Measurements from ENCODE around the gene FYB1. TPM values are rescaled to one million over a fixed set of nuclear protein-coding genes. Genes with fewer than 3 reads are reported as not detected.

FYB1 gene
- total RNA-seq, 1 experiment from 2014 or later: 0.42 TPM

- Histone ChIP-seq H3K4me2 (ENCODE audit: low read length) (no peak overlapping the region), H3K27ac (ENCODE audit: low read depth, low read length) (no peak overlapping the region), H2AFZ (ENCODE audit: low read depth, low read length, poor library complexity, severe bottlenecking) (no peak overlapping the region), H3K79me2 (ENCODE audit: insufficient read depth, low read length) (no peaks in the 10 kb centered on the region), H4K20me1 (ENCODE audit: insufficient read depth) (no peaks in the 10 kb centered on the region), H3K9ac (ENCODE audit: low read length) (no peak overlapping the region), H3K9me2 (ENCODE audit: insufficient read depth) (no peaks in the 10 kb centered on the region), H3K27me3 (ENCODE audit: insufficient read depth, low read length) (no peaks in the 10 kb centered on the region), H3K4me3 (replicated peaks in 1 of 2; ENCODE audit: low read depth in 1 of 2, low read length in 2 of 2) (no peak overlapping the region), H3K9me3 (ENCODE audit: control insufficient read depth in 1 of 2, insufficient read depth in 1 of 2, low read depth in 1 of 2, low read length in 2 of 2) (no peaks in the 10 kb centered on the region), H3K36me3 (ENCODE audit: control insufficient read depth in 1 of 2, insufficient read depth in 2 of 2, low read length in 2 of 2) (no peaks in the 10 kb centered on the region), H3K4me1 (ENCODE audit: control insufficient read depth in 1 of 2, insufficient read depth in 2 of 2, low read length in 2 of 2) (peaks cover 0 to 6% of the 10 kb centered on the region in 2 experiments; a peak in 1 of 4 replicates)
- ChIA-PET RAD21 (ENCODE audit: low non-redundant PET in 1 of 2, low total read pairs in 2 of 2, uncharacterized antibody in 2 of 2, unreplicated experiment in 2 of 2) (no interaction called here), POLR2A (no interaction called here), CTCF (no interaction called here)
- ATAC-seq (no peak), DNase-seq (ENCODE audit: low read depth, low spot score) (no peak)
- intact Hi-C loops (cut with micrococcal nuclease): no loop called here
- no TSS peak for BruUV-seq (replicated peaks)
- TF ChIP-seq EZH2phosphoT487 (IDR thresholded peaks at IDR 0.05; ENCODE audit: borderline replicate concordance): no peak
- TF ChIP-seq FOSL1 (IDR thresholded peaks at IDR 0.05; ENCODE audit: low read depth): no peak
- no peak for TF ChIP-seq RAD21 (IDR thresholded peaks at IDR 0.05; ENCODE audit: low read depth)
- TF ChIP-seq SIN3A (IDR thresholded peaks at IDR 0.05; ENCODE audit: low read depth): no peak
- no peak for TF ChIP-seq MAX (IDR thresholded peaks at IDR 0.05)
- TF ChIP-seq JUND (IDR thresholded peaks at IDR 0.05): no peak
- TF ChIP-seq CBX3 (IDR thresholded peaks at IDR 0.05; ENCODE audit: low read depth): no peak
Observed at GRCh38 chr5:39177631-39177964, 41.8 kb downstream of the FYB1 start.

GRCh38 chr5:39176759-39177630 is 42.4 kb downstream of the FYB1 start:
- RAD21 ChIA-PET (ENCODE audit: low non-redundant PET in 1 of 2, low total read pairs in 2 of 2, uncharacterized antibody in 2 of 2, unreplicated experiment in 2 of 2): no interaction called here
- intact Hi-C loops (cut with micrococcal nuclease): no loop called here
- no peak for DNase-seq (ENCODE audit: low read depth, low spot score)
- Histone ChIP-seq H3K79me2 (ENCODE audit: insufficient read depth, low read length) (no peaks in the 10 kb centered on the region), H3K36me3 (ENCODE audit: control insufficient read depth in 1 of 2, insufficient read depth in 2 of 2, low read length in 2 of 2) (no peaks in the 10 kb centered on the region), H4K20me1 (ENCODE audit: insufficient read depth) (no peaks in the 10 kb centered on the region), H3K27ac (ENCODE audit: low read depth, low read length) (no peak overlapping the region), H3K4me3 (replicated peaks in 1 of 2; ENCODE audit: low read depth in 1 of 2, low read length in 2 of 2) (no peak overlapping the region), H3K9ac (ENCODE audit: low read length) (no peak overlapping the region), H3K9me2 (ENCODE audit: insufficient read depth) (no peaks in the 10 kb centered on the region), H2AFZ (ENCODE audit: low read depth, low read length, poor library complexity, severe bottlenecking) (no peak overlapping the region), H3K27me3 (ENCODE audit: insufficient read depth, low read length) (no peaks in the 10 kb centered on the region), H3K4me1 (ENCODE audit: control insufficient read depth in 1 of 2, insufficient read depth in 2 of 2, low read length in 2 of 2) (peaks cover 0 to 6% of the 10 kb centered on the region in 2 experiments; a peak in 1 of 4 replicates), H3K9me3 (ENCODE audit: control insufficient read depth in 1 of 2, insufficient read depth in 1 of 2, low read depth in 1 of 2, low read length in 2 of 2) (no peaks in the 10 kb centered on the region), H3K4me2 (ENCODE audit: low read length) (no peak overlapping the region)
- TF ChIP-seq REST (IDR thresholded peaks at IDR 0.05; ENCODE audit: low read depth): no peak
- CTCF ChIA-PET: no interaction called here
- no TSS peak for BruUV-seq (replicated peaks)
- POLR2A ChIA-PET: no interaction called here
- ATAC-seq: no peak

Measured in HCT116 (cell line).